Posterior cingulate gyrus (tissue), 11 donors: Measurements from ENCODE around the gene CRABP2.
A peak's percentile ranks its signal among the peaks of the same experiment; 100 is the strongest.

ENCODE experiments used
- DNase-seq, 10 donors: peaks; one replicate each; pipeline versions ENCODE4 v3.0.0 to v3.0.0-alpha.2; 2020 to 2021; ENCODE audit warnings: mixed read lengths in 3 of 10
- intact Hi-C: fragments of 100-400 bp; cut with DNase I; formaldehyde crosslinking; loops from one replicate; pipeline ENCODE4 v1.15.1; 2023

Gene CRABP2

GRCh38 chr1:156714830-156715229 lies 9.4 kb upstream of the CRABP2 start:
- intact Hi-C loops, result no loop called here
- no peak for DNase-seq

GRCh38 chr1:156712626-156713025 lies 7.2 kb upstream of the CRABP2 start:
- intact Hi-C loops, result no loop called here
- DNase-seq, result peak in 1 of 10 donors; percentile 34

GRCh38 chr1:156711011-156711817 lies 5.8 kb upstream of the CRABP2 start:
- DNase-seq, result peak in 1 of 10 donors; percentile 49
- intact Hi-C loops, result no loop called here

- intact Hi-C loops, result no loop called here
- DNase-seq, result peak in 8 of 10 donors; percentile 50 to 96 (median 74)
These were observed 4.5 kb upstream of the CRABP2 start for GRCh38 chr1:156709757-156710489.

GRCh38 chr1:156709031-156709430 lies 3.6 kb upstream of the CRABP2 start:
- DNase-seq, result peak in 1 of 10 donors; percentile 9
- intact Hi-C loops, result no loop called here

- DNase-seq, result peak in 2 of 10 donors; percentile 41 to 69
These were observed 2.9 kb upstream of the CRABP2 start for GRCh38 chr1:156708218-156708661.

GRCh38 chr1:156707417-156708217 lies 2.2 kb upstream of the CRABP2 start:
- intact Hi-C loops, result no loop called here
- DNase-seq, result peak in 1 of 10 donors; percentile 59

More at GRCh38 chr1:156708218-156708661, 2.9 kb upstream of the CRABP2 start:
- intact Hi-C loops, result no loop called here

GRCh38 chr1:156706657-156707416 lies 1.5 kb upstream of the CRABP2 start:
- peak in 9 of 10 donors; percentile 7 to 88 (median 45) for DNase-seq

GRCh38 chr1:156705918-156706656 lies 704 bp upstream of the CRABP2 start:
- intact Hi-C loops, result no loop called here
- DNase-seq, result peak in 9 of 10 donors; percentile 47 to 92 (median 66)

More at GRCh38 chr1:156706657-156707416, 1.5 kb upstream of the CRABP2 start:
- intact Hi-C loops, result no loop called here

- intact Hi-C loops, result no loop called here
- DNase-seq, result peak in 4 of 10 donors; percentile 24 to 85 (median 49)
These were observed 458 bp downstream of the CRABP2 start for GRCh38 chr1:156704930-156705320.

- intact Hi-C loops, result no loop called here
- no peak for DNase-seq
These were observed 1.1 kb downstream of the CRABP2 start for GRCh38 chr1:156704166-156704711.

GRCh38 chr1:156703741-156704140 lies 1.6 kb downstream of the CRABP2 start:
- intact Hi-C loops, result no loop called here
- DNase-seq, result no peak

- DNase-seq, result no peak
- intact Hi-C loops, result no loop called here
These were observed 2.0 kb downstream of the CRABP2 start for GRCh38 chr1:156703336-156703735.

- intact Hi-C loops, result no loop called here
These were observed 4.4 kb downstream of the CRABP2 start for GRCh38 chr1:156700736-156701531.

GRCh38 chr1:156698995-156699394 lies 6.4 kb downstream of the CRABP2 start:
- no peak for DNase-seq
- intact Hi-C loops, result no loop called here

More at GRCh38 chr1:156700736-156701531, 4.4 kb downstream of the CRABP2 start:
- DNase-seq, result no peak

- intact Hi-C loops, result no loop called here
- DNase-seq, result no peak
These were observed 7.9 kb downstream of the CRABP2 start for GRCh38 chr1:156697481-156697880.

GRCh38 chr1:156696755-156697154 lies 8.6 kb downstream of the CRABP2 start:
- intact Hi-C loops, result no loop called here

GRCh38 chr1:156694690-156694962 lies 10.8 kb downstream of the CRABP2 start:
- no peak for DNase-seq
- intact Hi-C loops, result no loop called here

More at GRCh38 chr1:156696755-156697154, 8.6 kb downstream of the CRABP2 start:
- DNase-seq, result no peak
